Measurements from ENCODE around the gene ZNF331. TPM values are rescaled to one million over a fixed set of nuclear protein-coding genes. Genes with fewer than 3 reads are reported as not detected.

The ZNF331 gene
- total and polyA plus RNA-seq, 2 donors (not counting 1 experiment from before 2014, with no cell fraction given): 4.8 to 16.2 TPM

DNA sequence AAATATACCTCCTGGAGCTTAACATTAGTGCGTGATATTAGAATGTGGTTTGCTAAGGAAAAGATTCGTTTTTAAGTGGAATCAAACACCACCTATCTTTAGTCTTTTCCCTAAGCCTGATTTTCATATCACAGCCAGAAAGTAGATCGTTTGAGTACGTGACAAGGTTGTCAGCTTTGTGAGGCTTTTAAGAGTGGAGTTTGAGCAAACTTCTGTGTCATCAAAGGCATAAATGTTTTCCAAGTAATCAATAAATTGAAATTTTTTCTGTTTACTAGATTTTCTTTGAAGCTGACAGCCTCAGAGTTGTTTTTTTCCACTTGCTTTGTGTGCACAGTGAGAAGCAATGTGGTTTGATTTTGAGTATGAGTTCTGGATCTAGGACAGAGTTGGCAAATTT, 6.5 kb upstream of the ZNF331 start:
- no peak for TF ChIP-seq EZH2 (IDR thresholded peaks at IDR 0.05; ENCODE audit: low read length, missing control alignments)
- TF ChIP-seq, protein P1, sequence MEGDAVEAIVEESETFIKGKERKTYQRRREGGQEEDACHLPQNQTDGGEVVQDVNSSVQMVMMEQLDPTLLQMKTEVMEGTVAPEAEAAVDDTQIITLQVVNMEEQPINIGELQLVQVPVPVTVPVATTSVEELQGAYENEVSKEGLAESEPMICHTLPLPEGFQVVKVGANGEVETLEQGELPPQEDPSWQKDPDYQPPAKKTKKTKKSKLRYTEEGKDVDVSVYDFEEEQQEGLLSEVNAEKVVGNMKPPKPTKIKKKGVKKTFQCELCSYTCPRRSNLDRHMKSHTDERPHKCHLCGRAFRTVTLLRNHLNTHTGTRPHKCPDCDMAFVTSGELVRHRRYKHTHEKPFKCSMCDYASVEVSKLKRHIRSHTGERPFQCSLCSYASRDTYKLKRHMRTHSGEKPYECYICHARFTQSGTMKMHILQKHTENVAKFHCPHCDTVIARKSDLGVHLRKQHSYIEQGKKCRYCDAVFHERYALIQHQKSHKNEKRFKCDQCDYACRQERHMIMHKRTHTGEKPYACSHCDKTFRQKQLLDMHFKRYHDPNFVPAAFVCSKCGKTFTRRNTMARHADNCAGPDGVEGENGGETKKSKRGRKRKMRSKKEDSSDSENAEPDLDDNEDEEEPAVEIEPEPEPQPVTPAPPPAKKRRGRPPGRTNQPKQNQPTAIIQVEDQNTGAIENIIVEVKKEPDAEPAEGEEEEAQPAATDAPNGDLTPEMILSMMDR (conservative IDR thresholded peaks at IDR 0.05 in 1 of 2, IDR thresholded peaks at IDR 0.05 in 1 of 2; ENCODE audit: low read depth in 1 of 2, low read length in 2 of 2): no peak
- H3K4me3 ChIP-seq (replicated peaks in 1 of 4; ENCODE audit: control extremely low read depth in 1 of 4, insufficient read depth in 1 of 4, low read depth in 3 of 4, low read length in 4 of 4): no peak overlapping the region
- H2AFZ ChIP-seq (ENCODE audit: low read length): no peak overlapping the region
- no peak overlapping the region for H3K27ac ChIP-seq (ENCODE audit: insufficient read depth, low read length)
- H4K20me1 ChIP-seq (ENCODE audit: control insufficient read depth, extremely low read depth, insufficient read depth, low read length): no peaks in the 10 kb centered on the region
- no peaks in the 10 kb centered on the region for H3K36me3 ChIP-seq (ENCODE audit: control insufficient read depth, insufficient read depth, low read length)
- H3K4me2 ChIP-seq (ENCODE audit: extremely low read depth, insufficient read depth, low read length): no peak overlapping the region
- DNase-seq (ENCODE audit: low read depth in 2 of 2): no peak
- H3K79me2 ChIP-seq (ENCODE audit: control insufficient read depth, insufficient read depth, low read length): no peaks in the 10 kb centered on the region
- no peaks in the 10 kb centered on the region for H3K9me3 ChIP-seq (ENCODE audit: control insufficient read depth, insufficient read depth, low read depth, low read length)
- no peaks in the 10 kb centered on the region for H3K27me3 ChIP-seq (ENCODE audit: control insufficient read depth, insufficient read depth, low read length)
- H3K9ac ChIP-seq (ENCODE audit: insufficient read depth, low read length): no peak overlapping the region
- no peaks in the 10 kb centered on the region for H3K4me1 ChIP-seq (ENCODE audit: control insufficient read depth, extremely low read depth, insufficient read depth, low read length)

GRCh38 chr19:53532362-53532761, 5.6 kb upstream of the ZNF331 start:
- Histone ChIP-seq H4K20me1 (ENCODE audit: control insufficient read depth, extremely low read depth, insufficient read depth, low read length) (no peaks in the 10 kb centered on the region), H2AFZ (ENCODE audit: low read length) (no peak overlapping the region), H3K27me3 (ENCODE audit: control insufficient read depth, insufficient read depth, low read length) (no peaks in the 10 kb centered on the region), H3K79me2 (ENCODE audit: control insufficient read depth, insufficient read depth, low read length) (no peaks in the 10 kb centered on the region), H3K36me3 (ENCODE audit: control insufficient read depth, insufficient read depth, low read length) (no peaks in the 10 kb centered on the region), H3K4me3 (replicated peaks in 1 of 4; ENCODE audit: control extremely low read depth in 1 of 4, insufficient read depth in 1 of 4, low read depth in 3 of 4, low read length in 4 of 4) (no peak overlapping the region), H3K9ac (ENCODE audit: insufficient read depth, low read length) (no peak overlapping the region), H3K4me1 (ENCODE audit: control insufficient read depth, extremely low read depth, insufficient read depth, low read length) (no peaks in the 10 kb centered on the region), H3K4me2 (ENCODE audit: extremely low read depth, insufficient read depth, low read length) (no peak overlapping the region), H3K9me3 (ENCODE audit: control insufficient read depth, insufficient read depth, low read depth, low read length) (no peaks in the 10 kb centered on the region), H3K27ac (ENCODE audit: insufficient read depth, low read length) (no peak overlapping the region)
- DNase-seq (ENCODE audit: low read depth in 2 of 2): no peak
- TF ChIP-seq, protein P1 (conservative IDR thresholded peaks at IDR 0.05 in 1 of 2, IDR thresholded peaks at IDR 0.05 in 1 of 2; ENCODE audit: low read depth in 1 of 2, low read length in 2 of 2): no peak
- TF ChIP-seq EZH2 (IDR thresholded peaks at IDR 0.05; ENCODE audit: low read length, missing control alignments): no peak

- H2AFZ ChIP-seq (ENCODE audit: low read length): no peak overlapping the region
- no peaks in the 10 kb centered on the region for H4K20me1 ChIP-seq (ENCODE audit: control insufficient read depth, extremely low read depth, insufficient read depth, low read length)
- DNase-seq (ENCODE audit: low read depth in 2 of 2): no peak
- no peaks in the 10 kb centered on the region for H3K9me3 ChIP-seq (ENCODE audit: control insufficient read depth, insufficient read depth, low read depth, low read length)
- no peak overlapping the region for H3K9ac ChIP-seq (ENCODE audit: insufficient read depth, low read length)
- H3K4me1 ChIP-seq (ENCODE audit: control insufficient read depth, extremely low read depth, insufficient read depth, low read length): no peaks in the 10 kb centered on the region
- H3K79me2 ChIP-seq (ENCODE audit: control insufficient read depth, insufficient read depth, low read length): peaks cover 5% of the 10 kb centered on the region
- H3K36me3 ChIP-seq (ENCODE audit: control insufficient read depth, insufficient read depth, low read length): no peaks in the 10 kb centered on the region
- no peak overlapping the region for H3K4me3 ChIP-seq (replicated peaks in 1 of 4; ENCODE audit: control extremely low read depth in 1 of 4, insufficient read depth in 1 of 4, low read depth in 3 of 4, low read length in 4 of 4)
- no peaks in the 10 kb centered on the region for H3K27me3 ChIP-seq (ENCODE audit: control insufficient read depth, insufficient read depth, low read length)
- H3K27ac ChIP-seq (ENCODE audit: insufficient read depth, low read length): no peak overlapping the region
- H3K4me2 ChIP-seq (ENCODE audit: extremely low read depth, insufficient read depth, low read length): no peak overlapping the region
- TF ChIP-seq, protein P1 (conservative IDR thresholded peaks at IDR 0.05 in 1 of 2, IDR thresholded peaks at IDR 0.05 in 1 of 2; ENCODE audit: low read depth in 1 of 2, low read length in 2 of 2): no peak
- no peak for TF ChIP-seq EZH2 (IDR thresholded peaks at IDR 0.05; ENCODE audit: low read length, missing control alignments)
These were observed 1.8 kb upstream of the ZNF331 start for GRCh38 chr19:53536225-53536548.
